ENCODE results near the gene C1orf159. TPM values are rescaled to one million over a fixed set of nuclear protein-coding genes. Genes with fewer than 3 reads are reported as not detected.

The C1orf159 gene
- total and polyA plus RNA-seq, 10 of the 15 experiments (the other 5 are each of a cell fraction or from before 2014, with no cell fraction given): 0.11 to 23.4 (median 8.0) TPM

DNA sequence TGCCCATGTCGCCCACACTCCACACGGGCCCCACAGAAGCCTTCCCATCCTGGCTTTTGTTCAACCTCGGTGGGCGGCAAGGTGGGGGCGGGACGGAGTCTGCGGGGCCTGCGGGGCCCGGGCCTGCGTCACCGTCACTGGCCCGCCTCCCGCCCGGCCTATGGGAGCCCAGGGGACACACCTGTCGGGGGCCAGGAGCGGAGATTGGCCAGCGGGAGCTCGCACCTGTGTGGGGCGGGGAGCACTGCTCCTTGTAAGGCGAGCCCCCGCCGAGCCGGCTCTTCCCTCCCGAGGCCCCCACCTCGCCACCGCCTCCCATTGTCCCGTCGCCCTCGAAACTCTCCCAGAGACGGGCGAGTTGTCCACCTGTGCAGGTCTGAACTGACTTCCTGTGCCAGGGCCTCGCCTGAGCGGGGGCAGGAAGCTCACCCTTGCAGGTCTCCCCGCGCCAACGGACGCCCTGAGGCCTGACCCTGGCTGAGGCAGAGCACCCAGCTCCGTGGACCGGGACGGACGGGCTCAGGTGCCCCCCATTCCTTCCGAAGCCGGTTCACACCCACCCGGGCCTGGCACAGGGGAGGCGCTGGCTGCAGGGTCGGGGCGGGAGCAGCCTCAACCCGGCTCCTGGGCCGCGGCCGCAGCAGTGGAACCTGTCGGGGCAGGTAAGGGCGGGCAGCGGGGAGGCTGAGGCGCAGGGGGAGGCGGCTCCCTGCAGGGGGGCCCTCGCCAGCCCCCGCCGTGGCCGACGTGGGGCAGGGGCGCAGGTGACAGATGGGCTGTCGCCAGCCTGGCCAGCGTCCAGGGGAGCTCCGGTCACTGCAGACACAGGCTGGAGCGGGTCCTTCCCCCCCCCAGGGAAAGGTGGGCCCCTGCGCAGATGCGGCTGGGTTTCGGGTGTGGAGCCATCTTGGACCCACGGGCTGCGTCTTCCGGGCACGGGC lies 47.0 kb upstream of the C1orf159 start (continued):
- TF ChIP-seq EP300 (IDR thresholded peaks at IDR 0.05; ENCODE audit: borderline replicate concordance in 1 of 2, control insufficient read depth in 1 of 2, low read depth in 2 of 2, low read length in 2 of 2) (no peak), ZNF207 (IDR thresholded peaks at IDR 0.05; ENCODE audit: borderline replicate concordance) (no peak), POLR2AphosphoS2 (IDR thresholded peaks at IDR 0.05; ENCODE audit: low read depth, low read length) (no peak)

DNA sequence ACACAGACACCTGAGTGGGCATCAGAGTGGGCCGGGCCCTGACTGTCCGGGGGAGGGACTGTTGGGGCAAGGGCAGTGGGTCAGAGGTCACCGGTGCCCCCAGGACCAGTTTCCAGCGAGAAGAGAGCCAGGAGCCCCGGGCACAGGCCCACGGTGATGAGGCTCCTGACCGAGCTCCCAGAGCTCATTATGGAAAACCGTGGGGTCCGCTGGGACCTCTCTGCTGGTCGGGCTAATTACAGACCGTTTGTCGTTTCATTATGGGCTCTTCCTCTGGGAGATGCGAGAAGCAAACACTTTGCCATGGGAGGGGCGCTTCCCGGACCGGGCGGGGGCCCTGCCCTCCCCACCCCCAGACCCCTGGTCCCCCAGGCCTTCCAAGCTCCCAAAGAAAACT lies 45.8 kb upstream of the C1orf159 start:
- RAD21 ChIA-PET (ENCODE audit: unreplicated experiment): no interaction called here
- Histone ChIP-seq H3K36me3 (ENCODE audit: control insufficient read depth in 2 of 2, insufficient read depth in 2 of 2, low read length in 1 of 2) (no peaks in the 10 kb centered on the region), H3K4me2 (ENCODE audit: control insufficient read depth, insufficient read depth) (no peak overlapping the region), H3K79me2 (ENCODE audit: control insufficient read depth, insufficient read depth, low read length) (no peaks in the 10 kb centered on the region), H3K9ac (ENCODE audit: control insufficient read depth, insufficient read depth, low read length) (no peak overlapping the region), H3K4me3 (no peak overlapping the region), H2AFZ (ENCODE audit: control insufficient read depth, low read depth, low read length) (no peak overlapping the region), H3K27me3 (replicated peaks in 1 of 2; ENCODE audit: control insufficient read depth in 2 of 2, insufficient read depth in 2 of 2, low read length in 1 of 2) (no peaks in the 10 kb centered on the region), H3K9me3 (replicated peaks; ENCODE audit: control insufficient read depth, insufficient read depth, low read length) (no peaks in the 10 kb centered on the region), H4K20me1 (ENCODE audit: control insufficient read depth, insufficient read depth) (no peaks in the 10 kb centered on the region), H3K4me1 (ENCODE audit: control insufficient read depth, insufficient read depth, low read length) (peaks cover 7% of the 10 kb centered on the region), H3K27ac (ENCODE audit: control insufficient read depth, insufficient read depth) (no peak overlapping the region)
- intact Hi-C loops (cut with micrococcal nuclease; ENCODE audit: unreplicated experiment): no loop called here
- SMC1A ChIA-PET (ENCODE audit: uncharacterized antibody, unreplicated experiment): no interaction called here
- no peak for ATAC-seq
- in situ Hi-C loops (cut with MboI): no loop called here
- POLR2A ChIA-PET: no interaction called here
- no peak for DNase-seq (ENCODE audit: low read depth, low spot score)
- TF ChIP-seq, protein P1, sequence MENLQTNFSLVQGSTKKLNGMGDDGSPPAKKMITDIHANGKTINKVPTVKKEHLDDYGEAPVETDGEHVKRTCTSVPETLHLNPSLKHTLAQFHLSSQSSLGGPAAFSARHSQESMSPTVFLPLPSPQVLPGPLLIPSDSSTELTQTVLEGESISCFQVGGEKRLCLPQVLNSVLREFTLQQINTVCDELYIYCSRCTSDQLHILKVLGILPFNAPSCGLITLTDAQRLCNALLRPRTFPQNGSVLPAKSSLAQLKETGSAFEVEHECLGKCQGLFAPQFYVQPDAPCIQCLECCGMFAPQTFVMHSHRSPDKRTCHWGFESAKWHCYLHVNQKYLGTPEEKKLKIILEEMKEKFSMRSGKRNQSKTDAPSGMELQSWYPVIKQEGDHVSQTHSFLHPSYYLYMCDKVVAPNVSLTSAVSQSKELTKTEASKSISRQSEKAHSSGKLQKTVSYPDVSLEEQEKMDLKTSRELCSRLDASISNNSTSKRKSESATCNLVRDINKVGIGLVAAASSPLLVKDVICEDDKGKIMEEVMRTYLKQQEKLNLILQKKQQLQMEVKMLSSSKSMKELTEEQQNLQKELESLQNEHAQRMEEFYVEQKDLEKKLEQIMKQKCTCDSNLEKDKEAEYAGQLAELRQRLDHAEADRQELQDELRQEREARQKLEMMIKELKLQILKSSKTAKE (IDR thresholded peaks at IDR 0.05; ENCODE audit: low read depth, poor library complexity, severe bottlenecking): no peak
- no peak for TF ChIP-seq ZBED1 (IDR thresholded peaks at IDR 0.05; ENCODE audit: borderline replicate concordance)
- TF ChIP-seq FOS (IDR thresholded peaks at IDR 0.05; ENCODE audit: borderline replicate concordance, extremely low read depth, insufficient read length): no peak
- no peak for TF ChIP-seq STAT3 (IDR thresholded peaks at IDR 0.05; ENCODE audit: low read depth, low read length)
- no peak for TF ChIP-seq NFYB (IDR thresholded peaks at IDR 0.05; ENCODE audit: insufficient read depth, low read depth, low read length)
- TF ChIP-seq, protein P2, sequence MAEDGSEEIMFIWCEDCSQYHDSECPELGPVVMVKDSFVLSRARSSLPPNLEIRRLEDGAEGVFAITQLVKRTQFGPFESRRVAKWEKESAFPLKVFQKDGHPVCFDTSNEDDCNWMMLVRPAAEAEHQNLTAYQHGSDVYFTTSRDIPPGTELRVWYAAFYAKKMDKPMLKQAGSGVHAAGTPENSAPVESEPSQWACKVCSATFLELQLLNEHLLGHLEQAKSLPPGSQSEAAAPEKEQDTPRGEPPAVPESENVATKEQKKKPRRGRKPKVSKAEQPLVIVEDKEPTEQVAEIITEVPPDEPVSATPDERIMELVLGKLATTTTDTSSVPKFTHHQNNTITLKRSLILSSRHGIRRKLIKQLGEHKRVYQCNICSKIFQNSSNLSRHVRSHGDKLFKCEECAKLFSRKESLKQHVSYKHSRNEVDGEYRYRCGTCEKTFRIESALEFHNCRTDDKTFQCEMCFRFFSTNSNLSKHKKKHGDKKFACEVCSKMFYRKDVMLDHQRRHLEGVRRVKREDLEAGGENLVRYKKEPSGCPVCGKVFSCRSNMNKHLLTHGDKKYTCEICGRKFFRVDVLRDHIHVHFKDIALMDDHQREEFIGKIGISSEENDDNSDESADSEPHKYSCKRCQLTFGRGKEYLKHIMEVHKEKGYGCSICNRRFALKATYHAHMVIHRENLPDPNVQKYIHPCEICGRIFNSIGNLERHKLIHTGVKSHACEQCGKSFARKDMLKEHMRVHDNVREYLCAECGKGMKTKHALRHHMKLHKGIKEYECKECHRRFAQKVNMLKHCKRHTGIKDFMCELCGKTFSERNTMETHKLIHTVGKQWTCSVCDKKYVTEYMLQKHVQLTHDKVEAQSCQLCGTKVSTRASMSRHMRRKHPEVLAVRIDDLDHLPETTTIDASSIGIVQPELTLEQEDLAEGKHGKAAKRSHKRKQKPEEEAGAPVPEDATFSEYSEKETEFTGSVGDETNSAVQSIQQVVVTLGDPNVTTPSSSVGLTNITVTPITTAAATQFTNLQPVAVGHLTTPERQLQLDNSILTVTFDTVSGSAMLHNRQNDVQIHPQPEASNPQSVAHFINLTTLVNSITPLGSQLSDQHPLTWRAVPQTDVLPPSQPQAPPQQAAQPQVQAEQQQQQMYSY (CRISPR knock-in tag; IDR thresholded peaks at IDR 0.05): no peak
- CTCF ChIA-PET: no interaction called here
- BruUV-seq (replicated peaks): no TSS peak
- 39% methylated on average over 17 of the region's 17 CpGs for WGBS (ENCODE audit: insufficient coverage, insufficient replicate concordance, low lambda C conversion rate, missing lambda C conversion rate)
- no peak for FAIRE-seq

Data from GM12878 (cell line).